HFFc6 (cell line): ENCODE results near the gene GHRH. TPM values are rescaled to one million over a fixed set of nuclear protein-coding genes. Genes with fewer than 3 reads are reported as not detected.

Experiments
- DNase-seq: peaks from one replicate; pipeline ENCODE4 v3.0.0-alpha.2; 2018
- H3K27ac Mint-ChIP-seq: 2 replicates; pipeline ENCODE4 v1.8.0; 2020; ENCODE audit warnings: mild to moderate bottlenecking, mixed read lengths
- H3K27me3 Mint-ChIP-seq: 2 replicates; pipeline ENCODE4 v1.8.0; 2021; ENCODE audit warnings: mild to moderate bottlenecking, moderate library complexity, mixed read lengths; ENCODE audit not compliant: insufficient read depth
- H3K36me3 Mint-ChIP-seq: 2 replicates; pipeline ENCODE4 v1.8.0; 2021; ENCODE audit warnings: low read depth, mixed read lengths
- H3K4me1 Mint-ChIP-seq: 2 replicates; pipeline ENCODE4 v1.8.0; 2020; ENCODE audit warnings: low read depth, mixed read lengths
- H3K4me3 Mint-ChIP-seq: 2 replicates; pipeline ENCODE4 v1.8.0; 2020; ENCODE audit warnings: mild to moderate bottlenecking, moderate library complexity, mixed read lengths
- H3K9me3 Mint-ChIP-seq: 2 replicates; pipeline ENCODE4 v1.8.0; 2020; ENCODE audit warnings: mild to moderate bottlenecking, mixed read lengths
- total RNA-seq, 6 experiments: library from RNA; stranded (reverse); fragmentation: NEBNext Ultra II Directional; extraction: Animal tissue kit (Norgen Biotek cat#: 25700); gene quantifications; 2 replicates in 1 of 6; 3 replicates in 5 of 6; pipeline ENCODE4 v1.2.3, GENCODE V29; 2021
- TF ChIP-seq, protein P1 (sequence below): fragments of 200-600 bp; sonication (generic); IDR thresholded peaks from 2 replicates; pipeline ENCODE4 v1.5.0; 2021; ENCODE audit warnings: antibody characterized with exemption, mild to moderate bottlenecking

GHRH gene
- total RNA-seq, 6 experiments from 2014 or later: not detected

DNA sequence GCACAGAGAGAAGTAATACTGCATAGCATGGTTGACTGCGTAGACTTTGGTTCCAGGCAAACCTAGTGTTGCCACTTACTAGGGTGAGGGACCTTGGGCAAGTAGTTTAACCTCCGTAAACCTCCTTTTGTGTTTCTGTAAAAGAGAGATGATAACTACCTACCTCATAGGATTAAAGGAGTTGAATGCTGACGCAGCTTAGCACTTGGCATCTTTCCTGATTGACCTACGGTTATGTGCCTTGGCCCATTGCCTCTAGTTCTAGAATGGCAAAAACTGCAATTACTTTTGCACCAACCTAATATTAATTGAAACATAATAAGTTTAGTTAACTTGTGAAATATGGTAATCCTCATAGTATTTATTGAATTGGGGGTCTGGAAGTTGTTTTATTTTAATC, 19.1 kb downstream of the GHRH start:
- Mint-ChIP-seq H3K27me3 (no peaks in the 10 kb centered on the region; the same call in 1 of the 2 replicates), H3K4me3 (no peak overlapping the region), H3K27ac (no peak overlapping the region), H3K4me1 (no peaks in the 10 kb centered on the region), H3K36me3 (peaks cover 24% of the 10 kb centered on the region; the same call in 1 of the 2 replicates), H3K9me3 (no peaks in the 10 kb centered on the region)
- DNase-seq: no peak
- TF ChIP-seq, protein P1, sequence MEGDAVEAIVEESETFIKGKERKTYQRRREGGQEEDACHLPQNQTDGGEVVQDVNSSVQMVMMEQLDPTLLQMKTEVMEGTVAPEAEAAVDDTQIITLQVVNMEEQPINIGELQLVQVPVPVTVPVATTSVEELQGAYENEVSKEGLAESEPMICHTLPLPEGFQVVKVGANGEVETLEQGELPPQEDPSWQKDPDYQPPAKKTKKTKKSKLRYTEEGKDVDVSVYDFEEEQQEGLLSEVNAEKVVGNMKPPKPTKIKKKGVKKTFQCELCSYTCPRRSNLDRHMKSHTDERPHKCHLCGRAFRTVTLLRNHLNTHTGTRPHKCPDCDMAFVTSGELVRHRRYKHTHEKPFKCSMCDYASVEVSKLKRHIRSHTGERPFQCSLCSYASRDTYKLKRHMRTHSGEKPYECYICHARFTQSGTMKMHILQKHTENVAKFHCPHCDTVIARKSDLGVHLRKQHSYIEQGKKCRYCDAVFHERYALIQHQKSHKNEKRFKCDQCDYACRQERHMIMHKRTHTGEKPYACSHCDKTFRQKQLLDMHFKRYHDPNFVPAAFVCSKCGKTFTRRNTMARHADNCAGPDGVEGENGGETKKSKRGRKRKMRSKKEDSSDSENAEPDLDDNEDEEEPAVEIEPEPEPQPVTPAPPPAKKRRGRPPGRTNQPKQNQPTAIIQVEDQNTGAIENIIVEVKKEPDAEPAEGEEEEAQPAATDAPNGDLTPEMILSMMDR: no peak

DNA sequence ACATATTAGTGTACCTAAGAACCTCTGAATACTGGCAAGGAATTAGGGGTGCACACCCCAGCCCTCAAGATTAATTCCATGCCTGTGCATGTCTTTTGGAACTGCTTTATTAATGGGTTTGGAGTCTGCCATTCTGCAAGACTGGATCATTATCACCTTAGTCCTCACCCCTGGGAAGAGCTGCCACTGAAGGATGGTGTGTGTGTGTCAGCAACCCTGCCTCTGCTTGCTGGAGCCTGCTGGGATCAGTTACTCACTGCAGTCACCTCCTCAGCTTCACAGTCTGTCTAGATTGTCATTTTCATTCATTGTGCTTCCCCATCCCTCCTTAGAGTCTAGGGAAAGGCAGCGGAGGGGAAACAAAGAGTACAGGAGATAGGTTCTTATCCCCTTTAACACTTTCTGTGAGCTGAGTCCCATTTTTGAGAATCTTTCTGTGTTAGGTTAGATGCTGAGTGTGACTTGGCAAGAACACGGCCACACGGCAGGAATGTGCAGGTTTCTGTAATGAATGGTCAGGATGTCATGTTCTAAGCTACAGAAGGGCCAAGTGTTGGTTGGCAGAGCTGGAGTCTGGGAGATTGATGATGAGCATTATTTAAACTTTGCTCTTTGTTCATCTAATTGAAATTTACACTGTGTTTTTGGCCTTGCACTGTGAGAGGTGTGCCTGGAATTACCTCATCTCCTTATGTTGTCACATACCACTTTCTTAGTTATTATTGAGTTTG, 21.1 kb downstream of the GHRH start:
- TF ChIP-seq, protein P1: no peak
- DNase-seq: no peak
- Mint-ChIP-seq H3K4me1 (no peaks in the 10 kb centered on the region), H3K9me3 (no peaks in the 10 kb centered on the region), H3K27me3 (no peaks in the 10 kb centered on the region), H3K36me3 (peaks cover 31% of the 10 kb centered on the region), H3K4me3 (no peak overlapping the region), H3K27ac (peak overlapping the region; percentile 7; the same call in 1 of the 2 replicates)

DNA sequence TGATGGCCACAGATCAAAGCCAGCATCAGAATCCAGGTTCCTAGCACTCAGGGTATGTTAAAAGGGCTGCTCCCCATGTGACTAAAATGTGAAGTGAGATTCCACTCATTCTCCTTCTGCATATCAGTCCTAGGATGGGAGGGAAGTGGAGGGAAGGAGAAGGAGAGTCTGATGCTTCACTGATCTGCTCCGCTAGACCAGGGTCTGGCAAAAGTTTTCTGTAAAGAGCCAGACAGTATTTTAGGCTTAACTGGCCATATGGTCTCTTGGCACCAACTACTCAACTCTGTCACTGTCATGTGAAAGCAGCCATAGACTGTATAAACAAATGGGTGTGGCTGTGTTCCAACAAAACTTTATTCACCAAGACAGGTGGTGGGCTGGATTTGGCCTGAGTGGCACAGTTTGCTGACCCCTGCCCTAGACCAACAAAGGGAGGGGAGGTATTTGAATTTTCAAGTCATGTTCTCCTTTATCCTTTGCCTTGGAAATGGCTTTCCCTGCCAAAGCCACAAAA, 22.6 kb downstream of the GHRH start:
- Mint-ChIP-seq H3K4me1 (no peaks in the 10 kb centered on the region), H3K4me3 (no peak overlapping the region), H3K9me3 (no peaks in the 10 kb centered on the region), H3K36me3 (peaks cover 31% of the 10 kb centered on the region), H3K27ac (no peak overlapping the region), H3K27me3 (no peaks in the 10 kb centered on the region)
- no peak for DNase-seq
- TF ChIP-seq, protein P1: no peak

DNA sequence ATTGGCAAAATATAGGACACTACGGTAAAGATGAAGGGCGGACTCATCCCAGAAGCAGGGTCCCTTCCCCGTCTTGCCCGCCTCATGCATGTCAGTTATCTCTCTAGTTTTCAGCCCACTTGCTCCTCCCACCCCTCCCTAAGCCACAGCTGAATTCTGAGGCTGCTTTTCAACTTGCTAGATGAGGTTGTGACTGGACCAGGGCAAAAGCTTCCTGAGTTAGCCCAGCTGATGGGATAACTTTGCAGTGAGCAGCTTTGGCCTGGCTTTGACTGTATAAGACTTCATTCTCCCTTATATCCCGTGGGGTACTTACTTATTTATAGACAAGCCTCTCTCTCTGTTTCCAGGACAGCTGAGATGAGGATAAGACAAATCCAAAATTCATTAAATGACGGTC, 23.2 kb downstream of the GHRH start:
- TF ChIP-seq, protein P1: no peak
- H3K27ac Mint-ChIP-seq: no peak overlapping the region
- peaks cover 28% of the 10 kb centered on the region for H3K36me3 Mint-ChIP-seq
- H3K9me3 Mint-ChIP-seq: no peaks in the 10 kb centered on the region
- no peaks in the 10 kb centered on the region for H3K4me1 Mint-ChIP-seq
- no peak overlapping the region for H3K4me3 Mint-ChIP-seq
- DNase-seq: no peak
- no peaks in the 10 kb centered on the region for H3K27me3 Mint-ChIP-seq

DNA sequence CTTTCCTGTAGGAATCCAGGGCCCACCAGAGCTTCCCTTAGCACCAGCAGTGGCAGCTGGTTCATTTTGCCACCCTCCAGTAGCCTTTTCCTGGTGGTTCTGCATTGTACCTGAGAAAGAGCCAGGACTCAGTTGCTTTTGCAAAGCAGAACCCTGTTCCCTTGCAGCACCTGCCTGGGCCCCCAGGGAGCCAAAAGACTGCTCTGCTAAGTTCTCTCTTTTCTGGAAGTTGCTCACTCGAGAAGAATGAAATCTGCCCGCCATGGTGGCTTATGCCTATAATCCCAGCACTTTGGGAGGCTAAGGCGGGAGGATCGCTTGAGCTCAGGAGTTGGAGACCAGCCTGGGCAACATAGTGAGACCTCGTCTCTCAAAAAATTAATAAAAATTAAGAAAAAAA, 24.0 kb downstream of the GHRH start:
- Mint-ChIP-seq H3K27me3 (no peaks in the 10 kb centered on the region), H3K36me3 (peaks cover 27% of the 10 kb centered on the region), H3K4me1 (no peaks in the 10 kb centered on the region), H3K27ac (no peak overlapping the region), H3K9me3 (no peaks in the 10 kb centered on the region), H3K4me3 (no peak overlapping the region)
- TF ChIP-seq, protein P1: no peak
- DNase-seq: no peak
